Aorta (tissue), 5 donors: ENCODE measurements around the gene COL7A1. TPM values are rescaled to one million over a fixed set of nuclear protein-coding genes. Genes with fewer than 3 reads are reported as not detected.
A peak's percentile ranks its signal among the peaks of the same experiment; 100 is the strongest.

Source experiments
- ATAC-seq: fragments of 200-7000 bp; cut with Tn5 transposase; one replicate; pipeline ENCODE4 v1.9.1; 2022; ENCODE audit warnings: moderate library complexity; ENCODE audit not compliant: low FRiP score
- DNase-seq, 2 donors: peaks; one replicate each; pipeline ENCODE4 v3.0.0-alpha.2; 2020
- H3K27ac ChIP-seq, 2 donors: one replicate each; pipeline ENCODE4 v1.5.1; 2013; ENCODE audit warnings: low read length in 2 of 2, mild to moderate bottlenecking in 2 of 2, moderate library complexity in 2 of 2, control low read depth in 1 of 2, inconsistent platforms in 1 of 2, low read depth in 1 of 2
- H3K27me3 ChIP-seq, 2 donors: one replicate each; pipeline ENCODE4 v1.6.1; 2013; ENCODE audit warnings: control low read depth in 1 of 2, low read length in 1 of 2, mild to moderate bottlenecking in 1 of 2, moderate library complexity in 1 of 2; ENCODE audit not compliant: insufficient read depth in 2 of 2, control insufficient read depth in 1 of 2
- H3K36me3 ChIP-seq, 2 donors: one replicate each; pipeline ENCODE4 v1.6.1; 2013; ENCODE audit warnings: control low read depth in 1 of 2, low read length in 1 of 2, mild to moderate bottlenecking in 1 of 2; ENCODE audit not compliant: insufficient read depth in 2 of 2, control insufficient read depth in 1 of 2
- H3K4me1 ChIP-seq, 2 donors: one replicate each; pipeline ENCODE4 v1.6.1; 2013; ENCODE audit warnings: low read length in 2 of 2, control low read depth in 1 of 2, mild to moderate bottlenecking in 1 of 2, moderate library complexity in 1 of 2; ENCODE audit not compliant: insufficient read depth in 2 of 2, control insufficient read depth in 1 of 2
- H3K4me3 ChIP-seq, 2 donors: one replicate each; pipeline ENCODE4 v1.5.1; 2013; ENCODE audit warnings: low read length in 2 of 2, control low read depth in 1 of 2, mild to moderate bottlenecking in 1 of 2
- H3K9me3 ChIP-seq: one replicate; pipeline ENCODE4 v1.6.1; 2013; ENCODE audit warnings: mild to moderate bottlenecking, low read length; ENCODE audit not compliant: control insufficient read depth
- WGBS, 2 donors: extraction: QIAGEN DNeasy Blood & Tissue Kit; methylation state at CpG; one replicate each; pipeline ENCODE4 v1.1.7; 2013; 5-methylcytosine and 5-hydroxymethylcytosine counted together
- intact Hi-C, 2 donors: fragments of 100-400 bp; cut with DNase I; formaldehyde crosslinking; loops; one replicate each; pipeline versions ENCODE4 v1.14.2 to v1.15.0; 2022
- microRNA-seq, 2 donors: library from miRNA; unstranded; fragments of <30 nt; microRNA quantifications; one replicate each; pipeline ENCODE4 v1.2.0, GENCODE V29; 2020
- polyA plus RNA-seq, 2 donors: library from polyadenylated mRNA; stranded (reverse); fragments of 200-250 nt; gene quantifications; one replicate each; pipeline ENCODE4 v1.2.3, GENCODE V29; 2013
- total RNA-seq, 2 donors: library from RNA; stranded (reverse); fragmentation: NEBNext Ultra II Directional; extraction: Animal tissue kit (Norgen Biotek cat#: 25700); gene quantifications; one replicate each; pipeline ENCODE4 v1.2.1, GENCODE V29; 2021
- donor health status: healthy with polysubstance abuse.
- donor health status: Bipolar disorder and iron deficiency.
- donor health status: DM: no; HTN: no; CAD: no.
- donor health status: DM: no; HTN: no; CAD: no.
- donor health status: DM: yes; HTN: yes; CAD: no.

The COL7A1 gene
- total and polyA plus RNA-seq, 4 donors, result 3.9 to 217 (median 6.0) TPM

DNA sequence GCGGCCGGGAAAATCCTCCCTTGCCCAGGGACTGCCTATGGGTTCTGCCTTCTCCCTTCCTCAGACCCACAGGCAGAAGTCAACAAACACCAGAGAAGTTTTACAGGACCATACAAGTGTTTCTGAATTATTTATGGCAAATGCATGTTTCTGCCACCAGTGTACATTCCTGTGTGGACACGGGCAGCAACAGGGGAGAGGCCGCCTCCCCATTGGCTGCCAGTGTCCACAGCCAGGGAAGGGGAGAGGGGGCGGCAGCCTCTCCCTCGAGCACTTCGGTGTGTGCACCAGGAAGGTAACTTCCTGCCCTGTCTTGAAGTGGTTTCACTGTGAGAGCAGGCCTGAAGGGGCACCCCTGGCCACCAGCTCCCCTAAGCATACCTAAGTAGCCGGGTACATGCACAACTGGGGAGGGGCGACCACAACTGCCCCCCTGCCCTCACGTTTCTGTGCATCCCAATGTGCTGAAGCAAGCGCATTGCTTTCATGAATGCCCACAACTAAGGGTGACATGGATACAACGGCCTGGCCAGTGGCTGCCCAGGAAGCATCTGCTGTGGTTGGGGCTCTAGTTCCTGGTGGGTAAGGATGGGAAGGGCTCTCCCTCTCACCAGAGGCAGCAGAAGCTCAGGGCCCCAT, 76.4 kb downstream of the COL7A1 start:
- ATAC-seq, result no peak
- H3K4me1 ChIP-seq, result no peaks in the 10 kb centered on the region
- no peak overlapping the region for H3K4me3 ChIP-seq
- DNase-seq, result no peak
- 74% methylated on average over 12 of the region's 12 CpGs for WGBS, 2 donors
- no peaks in the 10 kb centered on the region for H3K27me3 ChIP-seq
- intact Hi-C loops, result no loop called here
- H3K36me3 ChIP-seq, result no peaks in the 10 kb centered on the region
- H3K9me3 ChIP-seq, result no peaks in the 10 kb centered on the region
- no peak overlapping the region for H3K27ac ChIP-seq

DNA sequence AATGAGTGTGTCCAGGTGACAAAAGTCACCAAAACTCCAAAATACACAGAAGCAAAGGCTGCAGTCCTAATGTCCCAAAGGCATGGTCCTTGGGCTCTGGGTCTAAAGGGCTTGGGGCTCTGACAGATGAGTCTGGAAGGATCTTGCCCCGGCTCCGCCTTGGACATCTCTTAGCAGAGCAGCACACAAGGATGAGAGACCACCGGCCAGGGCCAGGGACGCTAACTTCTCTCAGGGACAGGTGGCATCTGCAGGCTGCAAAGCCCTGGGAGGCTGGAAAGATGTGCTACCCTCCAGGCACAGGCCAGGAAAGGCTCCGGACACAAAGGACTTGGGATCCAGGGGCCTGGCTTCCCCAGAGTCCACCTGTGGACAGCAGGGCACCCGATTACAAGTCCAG, 77.1 kb downstream of the COL7A1 start:
- no peaks in the 10 kb centered on the region for H3K4me1 ChIP-seq
- ATAC-seq (no peak), DNase-seq (peak in 1 of 2 donors; percentile 0)
- WGBS, 2 donors, result 86 to 90% methylated on average over 6 of the region's 6 CpGs
- H3K9me3 ChIP-seq, result no peaks in the 10 kb centered on the region
- no peaks in the 10 kb centered on the region for H3K36me3 ChIP-seq
- H3K4me3 ChIP-seq, result no peak overlapping the region
- no peak overlapping the region for H3K27ac ChIP-seq
- no peaks in the 10 kb centered on the region for H3K27me3 ChIP-seq
- intact Hi-C loops, result no loop called here

DNA sequence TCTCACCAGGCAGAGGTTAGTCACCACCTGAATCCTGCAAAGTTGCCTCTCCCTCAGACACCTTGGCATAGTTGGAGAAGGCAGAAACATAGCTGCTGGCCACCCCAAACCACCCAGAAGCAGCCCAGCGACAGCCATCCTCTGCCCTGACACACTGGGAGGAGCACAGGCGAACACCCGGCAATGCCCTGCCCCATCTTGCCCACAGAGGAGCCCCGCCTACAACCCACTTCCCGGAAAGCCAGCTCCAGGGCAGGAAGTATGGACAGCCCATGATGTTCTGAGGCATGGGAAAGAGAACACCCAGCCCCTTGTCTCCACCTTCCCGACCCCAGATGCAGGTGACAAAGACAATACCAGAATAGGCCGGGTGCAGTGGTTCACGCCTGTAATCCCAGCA, 78.6 kb downstream of the COL7A1 start:
- ATAC-seq (no peak), DNase-seq (peak in 1 of 2 donors; percentile 36)
- Histone ChIP-seq H3K9me3 (no peaks in the 10 kb centered on the region), H3K4me1 (no peaks in the 10 kb centered on the region), H3K27me3 (no peaks in the 10 kb centered on the region), H3K36me3 (no peaks in the 10 kb centered on the region), H3K4me3 (no peak overlapping the region), H3K27ac (no peak overlapping the region)
- intact Hi-C loops, result no loop called here
- WGBS, 2 donors, result 85% methylated on average over 8 of the region's 8 CpGs

DNA sequence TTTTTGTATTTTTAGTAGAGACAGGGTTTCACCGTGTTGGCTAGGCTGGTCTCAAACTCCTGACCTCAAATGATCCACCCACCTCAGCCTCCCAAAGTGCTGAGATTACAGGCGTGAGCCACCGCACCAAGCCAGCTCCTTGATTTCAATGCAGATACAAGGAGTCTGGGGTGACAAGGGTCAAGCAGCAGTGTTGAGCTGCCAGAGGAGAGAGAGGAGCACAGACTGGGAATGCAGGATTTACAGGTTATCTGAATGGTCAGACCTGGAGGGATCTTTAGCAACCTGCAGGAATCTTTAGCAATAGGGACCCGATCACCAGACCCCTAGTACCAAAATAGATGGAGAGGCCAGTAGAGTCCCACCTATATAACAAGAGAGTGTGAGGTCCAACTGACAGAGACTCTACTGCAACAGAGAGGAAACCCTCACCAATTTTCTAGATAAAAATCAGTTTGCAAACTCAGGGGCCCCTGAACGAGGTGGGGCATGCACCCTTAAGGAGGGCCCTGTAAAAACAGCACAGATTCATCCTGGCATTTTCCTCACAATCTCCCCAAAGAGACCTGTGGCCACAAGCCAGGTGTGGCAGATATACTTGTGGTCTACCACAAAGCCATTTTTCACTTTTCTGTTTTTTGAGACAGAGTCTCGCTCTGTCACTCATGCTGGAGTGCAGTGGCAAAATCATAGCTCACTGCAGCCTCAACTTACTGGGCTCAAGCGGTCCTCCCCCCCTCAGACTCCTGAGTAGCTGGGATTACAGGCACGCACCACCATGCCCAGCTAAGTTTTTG, 80.5 kb downstream of the COL7A1 start:
- DNase-seq (no peak), ATAC-seq (no peak)
- no peak overlapping the region for H3K27ac ChIP-seq
- no peak overlapping the region for H3K4me3 ChIP-seq
- H3K4me1 ChIP-seq, result no peaks in the 10 kb centered on the region
- intact Hi-C loops, result no loop called here
- no peaks in the 10 kb centered on the region for H3K36me3 ChIP-seq
- no peaks in the 10 kb centered on the region for H3K27me3 ChIP-seq
- no peaks in the 10 kb centered on the region for H3K9me3 ChIP-seq
- 93 to 95% methylated on average over 8 of the region's 8 CpGs for WGBS, 2 donors

Small RNAs within 50 kb of the gene (microRNA-seq; reads per million reads assigned to microRNA genes)
- gene MIR4793, result 0 reads per million in 2 donors
- 0 reads per million in 2 donors for gene MIR6823
- 0 reads per million in 2 donors for gene MIR711

Other genes starting within 250 kb of the COL7A1 start
- not detected for gene FBXW12, start 223.1 kb downstream of the COL7A1 start, total RNA-seq
- gene FBXW12, start 223.1 kb downstream of the COL7A1 start, polyA plus RNA-seq, result not detected
- 100 to 1,000 TPM in 1 of 2 donors, 10 to 100 TPM in 1; 69.9 to 115 TPM for gene PLXNB1, start 165.2 kb downstream of the COL7A1 start, total RNA-seq
- 100 to 1,000 TPM in 1 of 2 donors, 10 to 100 TPM in 1; 26.3 to 235 TPM for gene PLXNB1, start 165.2 kb downstream of the COL7A1 start, polyA plus RNA-seq
- 1 to 10 TPM; 6.4 to 6.7 TPM for gene CCDC51, start 155.2 kb downstream of the COL7A1 start, total RNA-seq
- 10 to 100 TPM in 1 of 2 donors, 1 to 10 TPM in 1; 9.5 to 12.7 TPM for gene CCDC51, start 155.2 kb downstream of the COL7A1 start, polyA plus RNA-seq
- gene TMA7, start 155.1 kb downstream of the COL7A1 start, total RNA-seq, result 100 to 1,000 TPM; 114 to 128 TPM
- gene TMA7, start 155.1 kb downstream of the COL7A1 start, polyA plus RNA-seq, result 100 to 1,000 TPM; 302 to 686 TPM
- 1 to 10 TPM; 5.0 to 6.3 TPM for gene ATRIP, start 148.6 kb downstream of the COL7A1 start, total RNA-seq
- 1 to 10 TPM; 4.0 to 7.5 TPM for gene ATRIP, start 148.6 kb downstream of the COL7A1 start, polyA plus RNA-seq
- gene SHISA5, start 91.2 kb downstream of the COL7A1 start, total RNA-seq, result 100 to 1,000 TPM; 170 to 183 TPM
- gene SHISA5, start 91.2 kb downstream of the COL7A1 start, polyA plus RNA-seq, result 100 to 1,000 TPM in 1 of 2 donors, 10 to 100 TPM in 1; 64.2 to 113 TPM
- gene PFKFB4, start 38.5 kb downstream of the COL7A1 start, total RNA-seq, result 10 to 100 TPM in 1 of 2 donors, 1 to 10 TPM in 1; 7.2 to 14.6 TPM
- gene PFKFB4, start 38.5 kb downstream of the COL7A1 start, polyA plus RNA-seq, result 1 to 10 TPM; 2.8 to 5.6 TPM
- gene UCN2, start 31.5 kb downstream of the COL7A1 start, total RNA-seq, result under 1 TPM in 1 of 2 donors, not detected in 1; 0.24 TPM
- gene UCN2, start 31.5 kb downstream of the COL7A1 start, polyA plus RNA-seq, result 1 to 10 TPM in 1 of 2 donors, not detected in 1; 6.8 TPM
- gene UQCRC1, start 14.3 kb upstream of the COL7A1 start, total RNA-seq, result 100 to 1,000 TPM in 1 of 2 donors, 10 to 100 TPM in 1; 95.6 to 143 TPM
- gene UQCRC1, start 14.3 kb upstream of the COL7A1 start, polyA plus RNA-seq, result 100 to 1,000 TPM; 149 to 203 TPM
- not detected for gene TMEM89, start 26.4 kb upstream of the COL7A1 start, total RNA-seq
- gene TMEM89, start 26.4 kb upstream of the COL7A1 start, polyA plus RNA-seq, result 1 to 10 TPM in 1 of 2 donors, not detected in 1; 5.7 TPM
- 10 to 100 TPM; 30.7 to 33.6 TPM for gene SLC26A6, start 40.1 kb upstream of the COL7A1 start, total RNA-seq
- gene SLC26A6, start 40.1 kb upstream of the COL7A1 start, polyA plus RNA-seq, result 100 to 1,000 TPM in 1 of 2 donors, 10 to 100 TPM in 1; 10.5 to 154 TPM
- 1 to 10 TPM in 1 of 2 donors, under 1 TPM in 1; 0.91 to 1.3 TPM for gene CELSR3, start 67.6 kb upstream of the COL7A1 start, total RNA-seq
- 1 to 10 TPM in 1 of 2 donors, under 1 TPM in 1; 0.25 to 1.3 TPM for gene CELSR3, start 67.6 kb upstream of the COL7A1 start, polyA plus RNA-seq
- 10 to 100 TPM; 26.4 to 31.9 TPM for gene NCKIPSD, start 90.6 kb upstream of the COL7A1 start, total RNA-seq
- gene NCKIPSD, start 90.6 kb upstream of the COL7A1 start, polyA plus RNA-seq, result 10 to 100 TPM; 11.8 to 28.7 TPM
- gene IP6K2, start 121.9 kb upstream of the COL7A1 start, total RNA-seq, result 10 to 100 TPM; 43.9 to 58.2 TPM
- 100 to 1,000 TPM in 1 of 2 donors, 10 to 100 TPM in 1; 46.6 to 105 TPM for gene IP6K2, start 121.9 kb upstream of the COL7A1 start, polyA plus RNA-seq